PC-3 (cell line): ENCODE data around the gene PFN3. TPM values are rescaled to one million over a fixed set of nuclear protein-coding genes. Genes with fewer than 3 reads are reported as not detected.

Source experiments
- ATAC-seq: fragments of 200-7000 bp; cut with Tn5 transposase; 2 replicates; pipeline ENCODE4 v1.9.1; 2020; ENCODE audit warnings: mild to moderate bottlenecking, moderate library complexity
- BruUV-seq: library from RNA; stranded (reverse); fragments of 400-500 nt; replicated peaks from 2 replicates; lab custom pipeline; 2021; lab: Mats Ljungman, UMichigan
- CTCF ChIA-PET: fragments of 300-600 bp; sonication (Branson Sonifier 250); formaldehyde crosslinking; loops from one replicate; lab custom pipeline; 2022; ENCODE audit warnings: antibody characterized with exemption; lab: Charles Lee
- POLR2A ChIA-PET: fragments of 300-600 bp; sonication (Branson Sonifier 250); formaldehyde crosslinking; loops from one replicate; lab custom pipeline; 2022; ENCODE audit warnings: antibody characterized with exemption; ENCODE audit not compliant: unreplicated experiment; lab: Charles Lee
- DNase-seq: peaks from one replicate; pipeline ENCODE4 v3.0.0-alpha.2; 2015
- H2AFZ ChIP-seq: fragments of 300-600 bp; sonication (generic); 2 replicates; pipeline ENCODE4 v1.6.0; 2016; ENCODE audit warnings: antibody characterized with exemption, low read length
- H3F3A ChIP-seq: fragments of 300-600 bp; sonication (generic); one replicate; pipeline ENCODE4 v1.6.0; 2017; ENCODE audit warnings: antibody characterized with exemption, low read length, control low read depth, mild to moderate bottlenecking; ENCODE audit not compliant: unreplicated experiment
- H3K27ac ChIP-seq: fragments of 300-600 bp; sonication (generic); 2 replicates; pipeline ENCODE4 v1.5.1; 2016; ENCODE audit warnings: mild to moderate bottlenecking, low read length
- H3K27me3 ChIP-seq: fragments of 300-600 bp; sonication (generic); 2 replicates; pipeline ENCODE4 v1.6.1; 2016; ENCODE audit warnings: low read length, mixed read lengths
- H3K36me3 ChIP-seq: fragments of 300-600 bp; sonication (generic); 2 replicates; pipeline ENCODE4 v1.6.1; 2016; ENCODE audit warnings: low read depth, mixed run types, low read length, mixed read lengths
- H3K4me1 ChIP-seq: fragments of 300-600 bp; sonication (generic); 2 replicates; pipeline ENCODE4 v1.5.1; 2016; ENCODE audit warnings: low read length; ENCODE audit not compliant: insufficient read depth
- H3K4me2 ChIP-seq: fragments of 300-600 bp; sonication (generic); 2 replicates; pipeline ENCODE4 v1.6.0; 2016; ENCODE audit warnings: low read length
- H3K4me3 ChIP-seq: fragments of 300-600 bp; sonication (generic); 2 replicates; pipeline ENCODE4 v1.5.1; 2016; ENCODE audit warnings: mild to moderate bottlenecking, low read length, mixed read lengths
- H3K79me2 ChIP-seq: fragments of 300-600 bp; sonication (generic); 2 replicates; pipeline ENCODE4 v1.6.1; 2017; ENCODE audit warnings: low read length, mixed read lengths
- H3K9ac ChIP-seq: fragments of 300-600 bp; sonication (generic); 2 replicates; pipeline ENCODE4 v1.6.0; 2016; ENCODE audit warnings: mild to moderate bottlenecking, low read length
- H3K9me2 ChIP-seq: fragments of 300-600 bp; sonication (generic); replicated peaks from 2 replicates; pipeline ENCODE4 v1.6.1; 2016; ENCODE audit warnings: mixed run types, low read length, mixed read lengths
- H3K9me3 ChIP-seq: fragments of 300-600 bp; sonication (generic); 2 replicates; pipeline ENCODE4 v1.6.1; 2016; ENCODE audit warnings: low read length, mixed read lengths
- H4K20me1 ChIP-seq: fragments of 300-600 bp; sonication (generic); 2 replicates; pipeline ENCODE4 v1.6.1; 2016; ENCODE audit warnings: low read length, mixed read lengths
- EZH2 ChIP-seq: fragments of 300-600 bp; sonication (generic); IDR thresholded peaks from one replicate; pipeline ENCODE4 v1.6.1; 2017; ENCODE audit warnings: antibody characterized with exemption, mild to moderate bottlenecking, low read length; ENCODE audit not compliant: unreplicated experiment
- EZH2phosphoT487 ChIP-seq: fragments of 300-600 bp; sonication (generic); IDR thresholded peaks from 2 replicates; pipeline ENCODE4 v1.6.1; 2018; ENCODE audit warnings: mild to moderate bottlenecking, antibody characterized with exemption, low read length, borderline replicate concordance
- intact Hi-C: fragments of 100-400 bp; cut with micrococcal nuclease; formaldehyde crosslinking; loops from 2 replicates; pipeline ENCODE4 v1.9.0; 2023
- total RNA-seq: library from RNA; depleted of rRNA; stranded (reverse); fragments of >200 nt; gene quantifications from 2 replicates; pipeline ENCODE4 v1.2.3, GENCODE V29; 2014
- TF ChIP-seq, protein P1 (sequence below): fragments of 300-600 bp; sonication (generic); conservative IDR thresholded peaks from 2 replicates; pipeline ENCODE4 v1.5.1; 2017; ENCODE audit warnings: antibody characterized with exemption, low read depth, mild to moderate bottlenecking, low read length

The PFN3 gene
- total RNA-seq, 1 experiment from 2014 or later: not detected

DNA sequence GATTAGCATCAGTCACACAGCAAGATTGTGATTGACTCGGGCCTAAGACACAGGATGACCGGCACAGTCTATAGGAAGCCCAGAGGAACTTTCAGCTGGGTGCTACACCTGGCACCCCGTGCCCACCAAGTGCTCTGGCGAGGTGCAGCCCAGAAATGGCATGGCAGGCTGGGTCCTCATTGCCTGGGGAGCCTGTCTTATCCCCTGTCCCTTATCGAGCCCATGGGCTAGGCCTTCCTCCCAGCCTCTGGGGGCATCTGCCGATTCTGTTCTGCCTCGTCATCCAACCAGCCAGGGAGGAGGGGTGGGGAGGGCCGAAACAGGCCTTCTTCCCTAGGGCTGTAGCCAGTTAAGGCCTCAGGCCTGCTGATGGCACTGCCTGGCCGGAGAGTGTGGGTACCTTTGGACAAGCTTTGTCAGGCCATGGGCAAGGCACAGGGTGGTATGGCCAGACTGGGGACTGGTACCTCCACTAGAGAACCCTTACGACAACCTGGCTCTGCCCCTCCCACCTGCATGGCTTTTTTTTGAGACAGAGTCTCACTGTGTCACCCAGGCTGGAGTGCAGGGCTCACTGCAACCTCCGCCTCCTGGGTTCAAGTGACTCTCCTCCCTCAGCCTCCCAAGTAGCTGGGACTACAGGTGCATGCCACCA lies 27.6 kb upstream of the PFN3 start:
- H3K9ac ChIP-seq: peak overlapping the region; percentile 90; the same call in 1 of the 2 replicates

GRCh38 chr5:177427211-177427822 lies 26.9 kb upstream of the PFN3 start:
- Histone ChIP-seq H3K9ac (peak overlapping the region; percentile 90), H3K27me3 (no peaks in the 10 kb centered on the region), H4K20me1 (0 out of 2 replicates have a peak, but pooled peaks cover 5% of the 10 kb centered on the region), H3K4me1 (peaks cover 19% of the 10 kb centered on the region), H3K79me2 (peaks cover 31% of the 10 kb centered on the region), H2AFZ (peak overlapping the region; percentile 58), H3K36me3 (no peaks in the 10 kb centered on the region), H3K9me2 (no peaks in the 10 kb centered on the region), H3K9me3 (no peaks in the 10 kb centered on the region), H3F3A (no peaks in the 10 kb centered on the region), H3K4me3 (peak overlapping the region; percentile 75), H3K27ac (peak overlapping the region; percentile 22; the same call in 1 of the 2 replicates), H3K4me2 (peak overlapping the region; percentile 99)
- TF ChIP-seq, protein P1, sequence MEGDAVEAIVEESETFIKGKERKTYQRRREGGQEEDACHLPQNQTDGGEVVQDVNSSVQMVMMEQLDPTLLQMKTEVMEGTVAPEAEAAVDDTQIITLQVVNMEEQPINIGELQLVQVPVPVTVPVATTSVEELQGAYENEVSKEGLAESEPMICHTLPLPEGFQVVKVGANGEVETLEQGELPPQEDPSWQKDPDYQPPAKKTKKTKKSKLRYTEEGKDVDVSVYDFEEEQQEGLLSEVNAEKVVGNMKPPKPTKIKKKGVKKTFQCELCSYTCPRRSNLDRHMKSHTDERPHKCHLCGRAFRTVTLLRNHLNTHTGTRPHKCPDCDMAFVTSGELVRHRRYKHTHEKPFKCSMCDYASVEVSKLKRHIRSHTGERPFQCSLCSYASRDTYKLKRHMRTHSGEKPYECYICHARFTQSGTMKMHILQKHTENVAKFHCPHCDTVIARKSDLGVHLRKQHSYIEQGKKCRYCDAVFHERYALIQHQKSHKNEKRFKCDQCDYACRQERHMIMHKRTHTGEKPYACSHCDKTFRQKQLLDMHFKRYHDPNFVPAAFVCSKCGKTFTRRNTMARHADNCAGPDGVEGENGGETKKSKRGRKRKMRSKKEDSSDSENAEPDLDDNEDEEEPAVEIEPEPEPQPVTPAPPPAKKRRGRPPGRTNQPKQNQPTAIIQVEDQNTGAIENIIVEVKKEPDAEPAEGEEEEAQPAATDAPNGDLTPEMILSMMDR: no peak
- no peak for TF ChIP-seq EZH2
- no peak for TF ChIP-seq EZH2phosphoT487
- ChIA-PET POLR2A (interaction anchor here (0.5 to 0.6 kb wide), 3 partner anchors 21 to 76 kb away, joined by 3 read pairs; partner anchors contain the start of gene LMAN2), CTCF (interaction anchor here (2.2 to 2.3 kb wide), 2 partner anchors 24 to 57 kb away, joined by 9 to 32 read pairs; no protein-coding TSS in a partner anchor)
- intact Hi-C loops: loop anchor here (2.0 kb wide), 3 partner anchors 19 to 27 kb away; partner anchors contain the start of gene PRR7
- ATAC-seq: no peak
- peak; percentile 29 for DNase-seq
- TSS peak; percentile 70 for BruUV-seq

More for the DNA sequence above, 27.6 kb upstream of the PFN3 start:
- POLR2A ChIA-PET: no interaction called here
- H3K4me3 ChIP-seq: peak overlapping the region; percentile 75
- BruUV-seq: no TSS peak
- H3K4me1 ChIP-seq: peaks cover 19% of the 10 kb centered on the region
- CTCF ChIA-PET: interaction anchor here (2.3 kb wide), 1 partner anchor 25 kb away, joined by 32 read pairs; no protein-coding TSS in a partner anchor
- peak overlapping the region; percentile 99 for H3K4me2 ChIP-seq
- DNase-seq (no peak), ATAC-seq (no peak)
- intact Hi-C loops: loop anchor here (2.0 kb wide), 3 partner anchors 19 to 27 kb away; partner anchors contain the start of gene PRR7
- H3K27ac ChIP-seq: no peak overlapping the region
- no peaks in the 10 kb centered on the region for H3K9me2 ChIP-seq
- H3K27me3 ChIP-seq: no peaks in the 10 kb centered on the region
- no peak overlapping the region for H2AFZ ChIP-seq
- no peaks in the 10 kb centered on the region for H3K36me3 ChIP-seq
- TF ChIP-seq, protein P1: no peak
- no peak for TF ChIP-seq EZH2
- no peak for TF ChIP-seq EZH2phosphoT487
- 0 out of 2 replicates have a peak, but pooled peaks cover 5% of the 10 kb centered on the region for H4K20me1 ChIP-seq
- H3F3A ChIP-seq: no peaks in the 10 kb centered on the region
- H3K79me2 ChIP-seq: peaks cover 31% of the 10 kb centered on the region
- no peaks in the 10 kb centered on the region for H3K9me3 ChIP-seq
